Endothelial cell (in vitro differentiated cells): ENCODE data around the gene UBXN10. TPM values are rescaled to one million over a fixed set of nuclear protein-coding genes. Genes with fewer than 3 reads are reported as not detected.
A peak's percentile ranks its signal among the peaks of the same experiment; 100 is the strongest.

ENCODE experiments used
- DNase-seq: peaks from one replicate; pipeline ENCODE4 v3.0.0; 2021; ENCODE audit warnings: low spot score
- H3K27ac Mint-ChIP-seq: one replicate; pipeline ENCODE4 v1.8.0; 2021; ENCODE audit warnings: mixed read lengths, inconsistent platforms; ENCODE audit not compliant: unreplicated experiment
- H3K27me3 Mint-ChIP-seq: one replicate; pipeline ENCODE4 v1.8.0; 2021; ENCODE audit warnings: mild to moderate bottlenecking, moderate library complexity, mixed read lengths, inconsistent platforms; ENCODE audit not compliant: unreplicated experiment
- H3K36me3 Mint-ChIP-seq: one replicate; pipeline ENCODE4 v1.8.0; 2021; ENCODE audit warnings: mild to moderate bottlenecking, low read depth, mixed read lengths, inconsistent platforms; ENCODE audit not compliant: unreplicated experiment
- H3K4me1 Mint-ChIP-seq: one replicate; pipeline ENCODE4 v1.8.0; 2021; ENCODE audit warnings: mild to moderate bottlenecking, mixed read lengths, inconsistent platforms; ENCODE audit not compliant: unreplicated experiment
- H3K4me3 Mint-ChIP-seq: one replicate; pipeline ENCODE4 v1.8.0; 2021; ENCODE audit warnings: mild to moderate bottlenecking, mixed read lengths, inconsistent platforms; ENCODE audit not compliant: unreplicated experiment
- H3K9me3 Mint-ChIP-seq: one replicate; pipeline ENCODE4 v1.8.0; 2021; ENCODE audit warnings: mixed read lengths, inconsistent platforms; ENCODE audit not compliant: unreplicated experiment
- total RNA-seq: library from RNA; stranded (reverse); fragmentation: NEBNext Ultra II Directional; extraction: Animal tissue kit (Norgen Biotek cat#: 25700); gene quantifications from one replicate; pipeline ENCODE4 v1.2.1, GENCODE V29; 2021; ENCODE audit not compliant: unreplicated experiment
- TF ChIP-seq, protein P1 (sequence below): fragments of 200-600 bp; sonication (generic); IDR thresholded peaks from one replicate; pipeline ENCODE4 v1.5.0; 2021; ENCODE audit warnings: antibody characterized with exemption; ENCODE audit not compliant: unreplicated experiment

Gene UBXN10
- total RNA-seq, 1 donor from 2014 or later = 0.13 TPM

GRCh38 chr1:20194757-20195461, 9.0 kb downstream of the UBXN10 start:
- TF ChIP-seq, protein P1, sequence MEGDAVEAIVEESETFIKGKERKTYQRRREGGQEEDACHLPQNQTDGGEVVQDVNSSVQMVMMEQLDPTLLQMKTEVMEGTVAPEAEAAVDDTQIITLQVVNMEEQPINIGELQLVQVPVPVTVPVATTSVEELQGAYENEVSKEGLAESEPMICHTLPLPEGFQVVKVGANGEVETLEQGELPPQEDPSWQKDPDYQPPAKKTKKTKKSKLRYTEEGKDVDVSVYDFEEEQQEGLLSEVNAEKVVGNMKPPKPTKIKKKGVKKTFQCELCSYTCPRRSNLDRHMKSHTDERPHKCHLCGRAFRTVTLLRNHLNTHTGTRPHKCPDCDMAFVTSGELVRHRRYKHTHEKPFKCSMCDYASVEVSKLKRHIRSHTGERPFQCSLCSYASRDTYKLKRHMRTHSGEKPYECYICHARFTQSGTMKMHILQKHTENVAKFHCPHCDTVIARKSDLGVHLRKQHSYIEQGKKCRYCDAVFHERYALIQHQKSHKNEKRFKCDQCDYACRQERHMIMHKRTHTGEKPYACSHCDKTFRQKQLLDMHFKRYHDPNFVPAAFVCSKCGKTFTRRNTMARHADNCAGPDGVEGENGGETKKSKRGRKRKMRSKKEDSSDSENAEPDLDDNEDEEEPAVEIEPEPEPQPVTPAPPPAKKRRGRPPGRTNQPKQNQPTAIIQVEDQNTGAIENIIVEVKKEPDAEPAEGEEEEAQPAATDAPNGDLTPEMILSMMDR = peak; percentile 78
- Mint-ChIP-seq H3K4me1 (peaks cover 7% of the 10 kb centered on the region), H3K36me3 (no peaks in the 10 kb centered on the region), H3K27me3 (peaks cover 2% of the 10 kb centered on the region), H3K9me3 (no peaks in the 10 kb centered on the region), H3K4me3 (no peak overlapping the region), H3K27ac (no peak overlapping the region)
- peak; percentile 82 for DNase-seq

DNA sequence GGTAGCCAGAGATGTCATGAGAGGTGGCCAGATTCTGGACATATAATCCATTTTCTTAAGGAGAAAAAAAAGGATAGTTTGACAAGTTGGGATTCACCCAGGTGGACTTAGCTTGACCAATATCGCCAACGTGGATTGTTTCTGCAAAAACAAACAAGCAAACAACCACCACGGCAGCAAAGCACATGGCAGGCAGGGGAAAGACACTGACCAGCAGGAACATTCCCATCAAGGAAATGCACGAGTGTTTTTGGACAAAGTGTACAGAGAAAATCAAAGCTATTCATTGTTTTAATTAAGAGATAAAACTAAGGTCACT, 9.5 kb downstream of the UBXN10 start:
- Mint-ChIP-seq H3K4me3 (no peak overlapping the region), H3K27ac (no peak overlapping the region), H3K4me1 (peaks cover 9% of the 10 kb centered on the region), H3K9me3 (no peaks in the 10 kb centered on the region), H3K27me3 (peaks cover 2% of the 10 kb centered on the region), H3K36me3 (no peaks in the 10 kb centered on the region)
- no peak for DNase-seq
- TF ChIP-seq, protein P1 = no peak

GRCh38 chr1:20197329-20197791, 11.5 kb downstream of the UBXN10 start:
- peaks cover 6% of the 10 kb centered on the region for H3K4me1 Mint-ChIP-seq
- no peak for DNase-seq
- H3K27ac Mint-ChIP-seq = no peak overlapping the region
- peaks cover 2% of the 10 kb centered on the region for H3K27me3 Mint-ChIP-seq
- H3K9me3 Mint-ChIP-seq = no peaks in the 10 kb centered on the region
- H3K4me3 Mint-ChIP-seq = no peak overlapping the region
- TF ChIP-seq, protein P1 = no peak
- H3K36me3 Mint-ChIP-seq = no peaks in the 10 kb centered on the region

- TF ChIP-seq, protein P1 = no peak
- Mint-ChIP-seq H3K9me3 (no peaks in the 10 kb centered on the region), H3K4me3 (no peak overlapping the region), H3K27ac (no peak overlapping the region), H3K27me3 (peaks cover 2% of the 10 kb centered on the region), H3K36me3 (no peaks in the 10 kb centered on the region), H3K4me1 (peaks cover 6% of the 10 kb centered on the region)
- no peak for DNase-seq
These were observed 12.4 kb downstream of the UBXN10 start for GRCh38 chr1:20198296-20198695.

DNA sequence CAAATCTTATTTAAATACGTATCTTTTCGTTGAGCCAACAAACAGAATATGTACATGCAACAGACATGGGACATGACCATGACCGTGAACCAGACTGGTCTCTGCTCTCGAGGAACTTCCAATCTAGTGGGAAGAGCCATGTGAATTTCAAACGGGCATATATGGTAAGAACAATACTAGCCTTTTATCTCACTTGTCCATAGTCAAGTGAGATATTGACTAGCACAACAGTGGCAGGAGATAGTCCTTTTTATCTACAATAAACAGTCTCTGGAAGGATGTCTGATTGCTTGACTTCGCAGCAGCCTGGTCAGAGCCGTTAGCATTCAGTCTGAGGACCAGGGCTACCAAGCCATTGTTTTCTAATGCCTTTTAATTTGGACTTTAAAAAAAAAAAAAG, 13.0 kb downstream of the UBXN10 start:
- Mint-ChIP-seq H3K4me3 (no peak overlapping the region), H3K36me3 (no peaks in the 10 kb centered on the region), H3K9me3 (no peaks in the 10 kb centered on the region), H3K27ac (no peak overlapping the region), H3K27me3 (peaks cover 2% of the 10 kb centered on the region), H3K4me1 (peaks cover 6% of the 10 kb centered on the region)
- TF ChIP-seq, protein P1 = no peak
- no peak for DNase-seq
